ENCODE results near the gene ZGRF1. TPM values are rescaled to one million over a fixed set of nuclear protein-coding genes. Genes with fewer than 3 reads are reported as not detected.
"Not testable (repeated sequence)": the region's sequence is repeated elsewhere in the genome, so short reads cannot be mapped to it uniquely, and the experiment has no call there.

The ZGRF1 gene
- polyA plus RNA-seq, 5 donors, result 11.6 to 30.3 (median 27.3) TPM

- DNase-seq, result no peak
Observed at GRCh38 chr4:112516471-112517066, 120.1 kb downstream of the ZGRF1 start.

GRCh38 chr4:112516066-112516470 lies 120.6 kb downstream of the ZGRF1 start, which contains the start of gene NEUROG2:
TSS of gene NEUROG2 (minus strand) at chr4:112516180. CDS start at chr4:112515475, 705 bp downstream.
- no peak for DNase-seq

- DNase-seq, result no peak
Observed at GRCh38 chr4:112515198-112516065, 121.3 kb downstream of the ZGRF1 start.

- DNase-seq, result no peak
Observed at GRCh38 chr4:112514647-112515197, 122.0 kb downstream of the ZGRF1 start.

GRCh38 chr4:112513971-112514646 lies 122.6 kb downstream of the ZGRF1 start:
- no peak for DNase-seq

GRCh38 chr4:112511803-112512118 lies 124.9 kb downstream of the ZGRF1 start:
- no peak for DNase-seq

GRCh38 chr4:112511093-112511802 lies 125.5 kb downstream of the ZGRF1 start:
- DNase-seq, result no peak

GRCh38 chr4:112510291-112511092 lies 126.2 kb downstream of the ZGRF1 start:
- DNase-seq, result no peak

- DNase-seq, result no peak
Observed at GRCh38 chr4:112509243-112510141, 127.2 kb downstream of the ZGRF1 start.

GRCh38 chr4:112508356-112508755 lies 128.4 kb downstream of the ZGRF1 start:
- no peak for DNase-seq

GRCh38 chr4:112504807-112505206 lies 131.9 kb downstream of the ZGRF1 start:
- DNase-seq, result no peak

GRCh38 chr4:112502871-112503270 lies 133.8 kb downstream of the ZGRF1 start:
- no peak for DNase-seq

- DNase-seq, result no peak
Observed at GRCh38 chr4:112492321-112492720, 144.4 kb downstream of the ZGRF1 start.

GRCh38 chr4:112490808-112491207 lies 145.9 kb downstream of the ZGRF1 start:
- not testable (repeated sequence) for DNase-seq

Other genes starting within 250 kb of the ZGRF1 start
- not detected for gene NEUROG2, start 120.7 kb downstream of the ZGRF1 start, polyA plus RNA-seq (ENCODE audit: insufficient read depth in 1 of 5, insufficient read length in 5 of 5, low replicate concordance in 1 of 5)
- 100 to 1,000 TPM in 1 of 5 donors, 10 to 100 TPM in 4; 78.7 to 124 (median 96.6) TPM for gene LARP7, start 234 bp upstream of the ZGRF1 start, polyA plus RNA-seq (ENCODE audit: insufficient read depth in 1 of 5, insufficient read length in 5 of 5, low replicate concordance in 1 of 5)

Measured in right lung (tissue), 5 donors.